Coronary artery (tissue), 2 donors: ENCODE data around the gene PALM3.

ENCODE experiments used
- DNase-seq: peaks from one replicate; pipeline ENCODE4 v3.0.0-alpha.2; 2017; ENCODE audit warnings: low spot score
- H3K27ac ChIP-seq, 2 donors: fragments of 200-600 bp; sonication (generic); one replicate each; pipeline ENCODE4 v1.5.1; 2016 to 2019
- H3K4me3 ChIP-seq: fragments of 200-600 bp; sonication (generic); 2 replicates; pipeline ENCODE4 v1.5.1; 2016; ENCODE audit warnings: mild to moderate bottlenecking, moderate library complexity
- CTCF ChIP-seq: fragments of 200-600 bp; sonication (generic); IDR thresholded peaks from one replicate; pipeline ENCODE4 v1.5.1; 2019; ENCODE audit warnings: antibody characterized with exemption

The PALM3 gene

GRCh38 chr19:14015524-14016035, 46.3 kb downstream of the PALM3 start:
- Histone ChIP-seq H3K27ac (no peak overlapping the region), H3K4me3 (no peak overlapping the region)
- no peak for DNase-seq
- TF ChIP-seq CTCF: no peak

GRCh38 chr19:14012378-14012915, 49.4 kb downstream of the PALM3 start:
- H3K4me3 ChIP-seq: no peak overlapping the region
- TF ChIP-seq CTCF: no peak
- DNase-seq: no peak
- H3K27ac ChIP-seq: no peak overlapping the region

GRCh38 chr19:14006766-14007562, 54.9 kb downstream of the PALM3 start:
- no peak for TF ChIP-seq CTCF
- peak overlapping the region; percentile 99 for H3K4me3 ChIP-seq
- no peak for DNase-seq
- peak overlapping the region; percentile 87 to 100 for H3K27ac ChIP-seq

GRCh38 chr19:14006085-14006765, 55.7 kb downstream of the PALM3 start, which contains the start of gene RFX1:
Gene RFX1, minus strand, starts transcription at chr19:14006320. Its CDS starts 12,477 bp downstream, at chr19:13993843.
- TF ChIP-seq CTCF: no peak
- Histone ChIP-seq H3K27ac (peak within 1 kb of the TSS; percentile 100), H3K4me3 (peak within 1 kb of the TSS; percentile 99)
- peak; percentile 100 for DNase-seq

- peak overlapping the region; percentile 91 for H3K4me3 ChIP-seq
- peak overlapping the region; percentile 100 for H3K27ac ChIP-seq
- DNase-seq: peak; percentile 93
- TF ChIP-seq CTCF: no peak
Measured at GRCh38 chr19:14005349-14006084, 56.4 kb downstream of the PALM3 start.

GRCh38 chr19:14004619-14005348, 57.1 kb downstream of the PALM3 start:
- TF ChIP-seq CTCF: no peak
- peak overlapping the region; percentile 100 for H3K27ac ChIP-seq
- peak overlapping the region; percentile 91 for H3K4me3 ChIP-seq
- DNase-seq: peak; percentile 89
